ENCODE data around the gene PUM1.

DNA sequence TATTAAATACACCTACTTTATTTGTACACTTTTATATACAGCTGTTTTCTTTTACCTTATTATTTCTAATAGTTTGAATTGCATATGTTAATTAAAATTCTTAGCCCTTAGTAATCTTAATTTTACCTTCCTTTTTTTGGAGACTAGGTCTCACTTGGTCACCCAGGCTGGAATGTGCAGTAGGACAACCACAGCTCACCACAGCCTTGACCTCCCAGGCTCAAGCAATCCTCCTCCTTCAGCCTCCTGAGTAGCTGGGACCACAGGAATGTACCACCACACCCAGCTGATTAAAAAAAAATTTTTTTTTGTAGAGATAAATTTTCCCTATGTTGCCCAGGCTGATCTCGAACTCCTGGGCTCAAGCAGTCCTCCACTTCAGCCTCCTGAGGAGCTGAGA, 141.9 kb downstream of the PUM1 start:
- TF ChIP-seq CTCF (IDR thresholded peaks at IDR 0.05) (no peak), ZFX (IDR thresholded peaks at IDR 0.05; ENCODE audit: borderline replicate concordance) (no peak)

Measured in 22Rv1 (cell line).